CD4-positive, alpha-beta T cell treated with Interleukin-17A for 1 hour (primary cell): ENCODE results near the gene ZNF324B.
A peak's percentile ranks its signal among the peaks of the same experiment; 100 is the strongest.
"Not testable (repeated sequence)": the region's sequence is repeated elsewhere in the genome, so short reads cannot be mapped to it uniquely, and the experiment has no call there.

Source experiments
- DNase-seq: peaks from one replicate; pipeline ENCODE4 v3.0.0-alpha.2; 2020

ZNF324B gene

DNA sequence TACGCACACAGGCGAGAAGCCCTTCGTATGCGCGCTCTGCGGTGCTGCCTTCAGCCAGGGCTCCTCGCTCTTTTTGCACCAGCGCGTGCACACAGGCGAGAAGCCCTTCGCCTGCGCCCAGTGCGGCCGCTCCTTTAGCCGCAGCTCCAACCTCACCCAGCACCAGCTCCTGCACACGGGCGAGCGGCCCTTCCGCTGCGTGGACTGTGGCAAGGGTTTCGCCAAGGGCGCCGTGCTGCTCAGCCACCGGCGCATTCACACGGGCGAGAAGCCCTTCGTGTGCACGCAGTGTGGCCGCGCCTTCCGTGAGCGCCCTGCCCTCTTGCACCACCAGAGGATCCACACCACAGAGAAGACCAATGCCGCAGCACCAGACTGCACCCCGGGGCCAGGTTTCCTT lies 4.7 kb downstream of the ZNF324B start:
- DNase-seq = no peak

DNA sequence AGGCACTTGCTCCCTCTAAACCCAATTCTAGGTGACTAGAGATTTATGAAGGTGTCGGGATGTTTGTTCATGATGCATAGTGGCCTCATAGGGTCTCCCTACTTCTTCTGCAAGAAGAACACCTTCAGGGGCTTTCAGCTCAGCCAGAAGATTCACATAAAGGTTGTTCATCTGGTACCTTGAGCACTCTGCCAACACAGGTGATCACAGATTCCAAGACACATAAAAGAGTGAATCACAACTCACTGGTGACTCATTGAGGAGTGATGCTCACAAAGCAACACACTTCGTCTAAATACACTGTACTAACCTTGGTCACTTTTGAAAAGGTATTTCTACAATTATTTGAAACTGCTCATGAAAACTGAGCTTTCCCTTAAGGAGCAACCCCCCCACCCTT lies 8.6 kb downstream of the ZNF324B start:
- DNase-seq = no peak

DNA sequence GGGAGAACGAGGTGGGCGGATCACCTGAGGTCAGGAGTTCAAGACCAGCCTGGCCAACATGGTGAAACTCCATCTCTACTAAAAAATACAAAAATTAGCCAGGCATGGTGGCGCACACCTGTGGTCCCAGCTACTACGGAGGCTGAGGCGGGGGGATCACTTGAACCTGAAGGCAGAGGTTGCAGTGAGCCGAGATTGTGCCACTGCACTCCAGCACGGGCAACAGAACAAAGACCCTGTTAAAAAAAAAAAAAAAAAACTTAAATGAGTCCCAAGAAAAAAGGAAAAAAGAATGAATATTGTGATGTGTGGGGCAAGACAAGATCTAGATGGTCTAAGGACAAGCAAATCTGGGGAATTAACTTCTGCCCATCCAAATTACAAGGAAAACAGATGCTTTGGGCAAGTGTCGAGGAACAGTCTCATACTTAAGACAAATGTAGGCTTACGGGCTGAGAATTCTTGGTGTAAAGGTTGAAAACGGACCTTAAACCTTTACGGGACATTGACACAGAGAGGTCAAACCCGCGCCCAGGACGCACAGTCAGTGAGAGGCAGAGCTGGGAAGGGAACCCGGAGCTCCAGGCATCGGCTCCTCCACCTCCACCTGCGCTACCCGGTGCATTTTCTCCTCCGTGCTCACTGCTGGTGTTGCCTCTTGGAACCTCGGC lies 14.8 kb downstream of the ZNF324B start:
- no peak for DNase-seq

DNA sequence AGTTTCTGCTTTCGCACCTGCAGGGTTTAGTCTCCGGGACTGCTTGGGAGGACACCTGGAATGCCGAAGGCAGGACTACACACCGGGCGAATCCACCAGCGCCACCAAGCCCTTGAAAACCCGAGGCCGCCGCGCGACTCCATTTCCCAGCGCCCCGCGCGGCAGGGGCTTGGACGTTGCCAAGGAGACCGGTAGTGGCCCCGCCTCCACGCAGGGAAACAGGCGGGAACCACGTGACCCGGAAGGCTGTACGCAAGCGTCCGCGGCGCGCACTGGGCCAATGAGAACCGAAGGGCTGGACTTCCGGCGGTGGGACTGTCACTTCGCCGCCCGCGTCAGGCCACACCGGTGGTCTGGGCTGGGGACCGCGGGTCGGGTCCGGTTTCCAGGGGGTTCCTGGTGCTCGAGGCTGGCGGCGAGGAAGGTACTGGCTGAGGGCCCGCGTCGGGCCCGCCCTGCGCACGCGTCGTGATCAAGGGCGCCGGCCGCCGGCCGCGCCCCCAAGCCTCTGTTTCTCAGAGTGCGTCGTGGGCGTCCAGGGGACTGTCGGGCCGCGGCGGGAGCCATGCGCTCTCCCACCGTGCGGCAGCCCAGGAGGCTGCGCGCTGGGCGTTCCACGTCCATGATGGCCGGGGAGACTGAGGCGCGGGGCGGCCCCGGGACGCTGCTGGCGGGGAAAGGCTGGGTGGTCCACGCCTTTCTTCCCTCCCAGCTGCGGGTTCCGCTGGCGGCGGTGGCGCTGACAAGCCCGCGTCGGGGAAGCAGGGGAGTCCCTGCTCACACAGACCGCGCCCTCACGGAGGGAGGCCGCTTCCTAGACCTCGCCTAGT lies 15.6 kb downstream of the ZNF324B start, which contains the start of gene ZNF324:
Gene ZNF324 (plus strand): TSS at position 321 of the 830 bp plus-strand sequence. CDS start 2,106 bp downstream, outside the sequence.
- peak; percentile 96 for DNase-seq

DNA sequence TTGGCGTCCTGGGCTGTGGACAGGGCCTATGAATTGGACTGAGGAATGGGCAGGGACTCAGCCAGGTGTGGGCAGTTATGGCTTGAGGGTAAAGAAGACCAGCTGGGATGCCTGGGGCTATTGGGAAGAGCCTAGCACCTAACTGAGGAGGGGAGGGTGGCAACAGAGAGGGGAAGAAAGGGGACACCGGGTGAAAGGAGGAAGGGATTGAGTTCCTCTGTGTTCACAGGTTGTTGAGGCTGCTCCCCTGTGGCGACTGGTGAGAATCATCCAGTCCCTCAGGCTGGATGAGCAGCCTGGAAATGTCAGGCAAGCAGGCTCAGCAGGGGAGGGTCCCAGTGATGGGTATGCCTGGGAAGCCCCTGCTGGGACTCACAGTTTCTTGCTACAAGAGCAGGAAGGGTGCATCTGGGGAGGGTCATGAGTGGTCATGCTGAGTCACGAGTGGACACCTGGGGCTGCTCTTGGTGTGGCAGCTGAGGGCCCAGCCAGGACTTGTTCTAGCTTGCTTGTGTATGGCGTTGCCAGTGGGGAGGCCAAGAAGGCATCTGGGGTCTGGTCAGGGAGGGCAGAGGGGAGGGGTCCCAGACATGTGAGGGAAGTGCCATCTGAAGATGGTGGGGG lies 16.9 kb downstream of the ZNF324B start:
- no peak for DNase-seq

DNA sequence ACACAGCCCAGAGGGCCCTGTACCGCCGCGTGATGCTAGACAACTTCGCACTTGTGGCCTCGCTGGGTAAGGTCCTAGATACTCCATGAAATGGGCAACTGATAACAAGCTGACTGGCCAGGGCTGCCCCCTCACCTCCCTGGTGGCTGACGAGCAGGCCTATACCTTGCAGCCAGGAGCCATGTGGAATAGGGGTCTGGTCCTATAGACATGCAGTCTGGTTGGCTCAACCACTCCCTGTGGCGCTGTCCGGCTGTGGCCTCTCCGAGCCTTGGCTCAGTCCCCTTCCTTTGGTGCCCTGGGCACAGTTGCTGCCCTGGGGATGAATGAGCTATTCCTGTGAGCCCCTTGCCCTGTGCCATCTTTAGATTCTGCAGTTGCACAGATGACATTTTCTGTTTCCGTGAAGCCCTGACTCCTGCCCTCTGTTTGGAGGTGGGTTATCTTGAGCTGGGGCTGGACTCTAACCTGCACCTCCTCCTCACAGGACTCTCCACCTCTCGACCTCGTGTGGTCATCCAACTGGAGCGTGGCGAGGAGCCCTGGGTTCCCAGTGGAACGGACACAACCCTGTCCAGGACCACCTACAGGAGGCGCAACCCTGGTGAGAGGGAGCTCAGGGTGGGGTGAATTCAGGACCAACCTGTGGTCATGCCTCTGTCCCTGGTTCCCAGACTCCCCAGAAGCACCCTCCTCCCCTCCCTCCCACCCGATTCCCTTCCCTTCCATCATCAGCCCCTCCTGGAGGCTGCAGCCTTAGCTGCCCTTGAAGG lies 18.0 kb downstream of the ZNF324B start:
- DNase-seq = no peak

DNA sequence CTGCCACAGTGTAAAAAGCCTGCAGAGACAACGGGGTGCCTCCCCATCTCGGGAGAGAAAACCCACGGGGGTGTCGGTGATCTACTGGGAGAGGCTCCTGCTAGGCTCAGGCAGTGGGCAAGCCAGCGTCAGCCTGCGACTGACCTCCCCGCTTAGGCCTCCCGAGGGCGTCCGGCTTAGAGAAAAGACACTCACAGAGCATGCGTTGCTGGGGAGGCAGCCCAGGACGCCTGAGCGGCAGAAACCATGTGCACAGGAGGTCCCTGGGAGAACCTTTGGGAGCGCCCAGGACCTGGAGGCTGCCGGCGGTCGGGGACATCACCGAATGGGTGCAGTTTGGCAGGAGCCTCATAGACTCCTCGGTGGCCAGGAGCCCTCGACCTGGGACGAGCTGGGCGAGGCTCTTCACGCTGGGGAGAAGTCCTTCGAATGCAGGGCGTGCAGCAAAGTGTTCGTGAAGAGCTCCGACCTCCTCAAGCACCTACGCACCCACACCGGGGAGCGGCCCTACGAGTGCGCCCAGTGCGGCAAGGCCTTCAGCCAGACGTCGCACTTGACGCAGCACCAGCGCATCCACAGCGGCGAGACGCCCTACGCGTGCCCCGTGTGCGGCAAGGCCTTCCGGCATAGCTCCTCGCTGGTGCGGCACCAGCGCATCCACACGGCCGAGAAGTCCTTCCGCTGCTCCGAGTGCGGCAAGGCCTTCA lies 19.6 kb downstream of the ZNF324B start:
- DNase-seq = not testable (repeated sequence)

DNA sequence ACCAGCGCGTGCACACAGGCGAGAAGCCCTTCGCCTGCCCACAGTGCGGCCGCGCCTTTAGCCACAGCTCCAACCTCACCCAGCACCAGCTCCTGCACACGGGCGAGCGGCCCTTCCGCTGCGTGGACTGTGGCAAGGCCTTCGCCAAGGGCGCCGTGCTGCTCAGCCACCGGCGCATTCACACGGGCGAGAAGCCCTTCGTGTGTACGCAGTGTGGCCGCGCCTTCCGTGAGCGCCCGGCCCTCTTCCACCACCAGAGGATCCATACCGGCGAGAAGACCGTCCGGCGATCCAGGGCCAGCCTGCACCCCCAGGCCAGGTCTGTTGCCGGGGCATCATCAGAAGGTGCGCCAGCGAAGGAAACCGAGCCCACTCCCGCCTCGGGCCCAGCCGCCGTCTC lies 20.3 kb downstream of the ZNF324B start:
- DNase-seq = no peak

DNA sequence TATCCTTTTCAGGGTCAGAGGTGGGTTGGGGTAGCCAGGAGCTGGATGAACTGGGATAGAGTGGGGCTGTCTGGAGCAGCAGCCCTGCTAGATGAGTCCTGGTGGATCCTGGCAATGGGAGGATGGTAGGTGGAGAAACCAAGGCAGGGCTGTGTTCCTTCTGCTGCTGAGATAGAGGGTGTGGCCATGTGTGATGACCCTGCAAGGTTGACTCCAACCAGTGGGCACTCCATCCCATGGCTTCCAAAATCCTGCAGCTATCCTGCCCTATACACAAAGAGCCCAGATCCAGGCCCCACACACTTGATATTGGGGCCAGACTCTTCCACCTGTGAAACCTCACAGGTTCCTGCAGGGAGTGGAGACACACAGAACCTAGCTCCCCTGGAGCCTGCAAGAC lies 22.4 kb downstream of the ZNF324B start:
- DNase-seq = no peak

DNA sequence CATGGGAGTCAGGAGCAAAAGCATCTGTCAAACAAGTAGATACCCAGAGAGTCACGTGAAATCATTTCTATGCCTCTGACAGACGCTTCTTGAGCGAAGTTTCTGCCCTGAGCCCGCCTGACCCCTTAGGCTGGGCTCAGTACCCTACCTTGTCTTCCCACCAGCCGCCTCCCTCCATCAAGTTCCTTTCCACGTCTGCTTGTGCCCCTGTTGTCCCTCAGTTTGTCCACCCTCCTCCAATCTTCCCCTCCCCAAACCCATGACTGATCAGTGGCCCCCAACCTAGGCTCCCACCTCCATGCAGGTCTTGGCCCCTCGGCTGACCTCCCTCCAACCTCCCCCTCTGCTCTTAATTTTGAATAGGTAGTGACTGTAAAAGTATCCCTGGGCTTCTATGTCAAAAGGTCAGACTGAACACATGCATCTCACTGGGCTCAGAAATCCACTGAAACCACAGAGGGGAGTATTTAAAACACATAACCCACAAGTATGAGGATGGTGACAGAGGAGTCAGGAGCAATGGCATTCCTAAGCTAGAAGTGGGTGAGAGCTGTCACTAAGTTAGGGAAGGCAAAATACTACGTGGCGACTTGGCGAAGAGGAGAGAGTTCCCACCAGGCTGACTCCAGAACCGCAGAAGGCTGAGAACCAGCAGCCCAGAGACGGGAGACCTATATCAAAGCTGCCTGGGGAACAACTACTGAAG lies 23.0 kb downstream of the ZNF324B start:
- DNase-seq = no peak

DNA sequence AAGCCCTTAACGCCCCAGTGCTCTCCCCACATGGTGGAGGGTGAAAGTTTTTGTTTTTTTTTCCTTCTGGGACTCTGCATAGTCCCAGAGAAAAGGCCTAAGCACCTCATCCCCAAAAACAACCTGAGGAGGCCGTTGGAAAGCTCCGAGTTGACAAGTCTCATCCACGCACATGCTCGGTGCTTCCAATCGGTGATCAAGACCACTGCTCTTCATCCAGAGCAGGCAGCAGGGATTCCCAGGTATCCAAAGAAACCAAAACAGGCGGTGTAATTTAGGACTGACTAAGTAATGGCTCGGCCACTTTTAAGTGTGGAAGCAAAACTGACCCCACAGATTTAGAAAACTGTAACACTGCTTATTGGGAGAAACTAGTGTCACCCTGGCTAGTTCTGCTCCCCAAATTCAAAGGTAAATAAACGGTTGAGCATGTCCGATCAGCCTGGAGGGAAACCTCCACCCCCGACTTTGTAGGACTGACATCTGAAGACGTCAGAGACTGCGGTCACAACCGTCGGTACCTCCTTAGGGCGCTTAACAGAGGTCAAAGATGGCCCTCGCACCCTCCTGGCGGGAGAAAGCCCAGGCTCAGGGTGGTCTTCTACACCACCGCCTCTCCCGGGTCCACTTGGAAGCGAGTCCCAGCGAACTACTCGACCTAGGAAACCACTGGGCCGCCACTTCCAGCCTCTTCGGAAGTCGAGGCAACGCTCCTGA lies 23.7 kb downstream of the ZNF324B start:
- DNase-seq = no peak

DNA sequence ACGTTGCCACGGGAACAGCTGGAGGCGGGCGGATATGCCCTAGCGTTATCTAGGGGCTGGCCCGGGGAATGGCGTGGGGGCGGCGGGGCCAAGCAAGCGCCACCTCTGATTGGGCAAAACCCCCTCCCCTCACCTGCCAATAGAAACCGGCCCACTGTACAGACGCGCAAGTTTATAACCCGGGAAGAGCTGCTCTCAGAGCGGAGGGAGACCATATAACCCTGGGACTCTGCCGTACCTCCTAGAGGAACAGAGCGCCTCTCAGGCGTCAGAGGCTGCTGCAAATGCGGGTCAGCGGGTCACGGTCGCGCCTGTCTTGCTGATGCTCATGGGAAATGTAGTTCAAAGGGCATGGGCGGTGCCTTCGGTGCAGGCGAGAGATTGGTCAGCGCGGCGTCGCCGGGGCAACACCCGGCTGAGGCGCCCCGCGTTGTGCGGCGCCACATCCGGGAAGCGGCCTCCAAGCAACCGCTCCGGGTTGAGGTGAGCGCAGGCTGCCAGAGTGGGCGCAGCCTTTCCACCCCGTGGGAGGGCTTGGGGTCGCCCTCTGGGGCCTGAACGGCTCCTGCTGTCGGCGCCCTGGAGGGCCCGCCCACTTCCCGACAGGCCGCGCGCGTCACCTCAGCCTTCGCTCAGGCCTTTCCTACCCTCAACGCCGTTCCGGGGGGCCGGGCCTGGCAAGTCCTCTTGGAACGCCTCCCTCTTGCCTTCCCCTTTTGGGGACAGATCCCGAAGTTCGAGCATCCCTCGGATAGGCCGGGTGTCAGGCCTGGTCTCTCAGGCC lies 24.5 kb downstream of the ZNF324B start, which contains the start of gene ZNF446:
Gene ZNF446 (plus strand): TSS at position 639 of the 784 bp plus-strand sequence. CDS start 867 bp downstream, outside the sequence.
- DNase-seq = peak; percentile 97

DNA sequence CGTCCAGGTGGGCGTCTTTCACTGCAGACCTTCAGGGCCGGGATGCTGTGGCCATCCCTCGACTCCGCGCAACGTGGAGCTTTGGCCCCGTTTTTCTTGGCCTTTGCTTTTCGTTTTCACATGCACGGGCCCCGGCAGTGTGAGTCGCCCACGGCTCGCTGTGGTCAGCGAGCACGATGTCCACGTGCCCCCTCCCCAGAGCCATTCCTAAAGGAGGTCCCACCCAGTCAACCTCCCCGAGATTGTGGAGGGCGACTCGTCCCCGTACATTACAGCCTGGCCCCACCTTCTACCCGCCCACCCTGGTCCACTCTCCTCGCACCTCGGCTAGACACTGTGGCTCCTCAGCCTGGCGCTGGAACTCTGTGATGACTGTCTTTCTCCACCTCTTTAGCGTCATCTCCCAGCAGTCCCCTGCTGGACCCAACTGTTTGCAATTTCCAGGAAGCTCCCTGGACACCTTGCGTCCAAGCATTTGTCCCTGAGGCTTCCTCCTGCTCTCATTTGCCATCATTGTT lies 25.1 kb downstream of the ZNF324B start:
- DNase-seq = no peak

DNA sequence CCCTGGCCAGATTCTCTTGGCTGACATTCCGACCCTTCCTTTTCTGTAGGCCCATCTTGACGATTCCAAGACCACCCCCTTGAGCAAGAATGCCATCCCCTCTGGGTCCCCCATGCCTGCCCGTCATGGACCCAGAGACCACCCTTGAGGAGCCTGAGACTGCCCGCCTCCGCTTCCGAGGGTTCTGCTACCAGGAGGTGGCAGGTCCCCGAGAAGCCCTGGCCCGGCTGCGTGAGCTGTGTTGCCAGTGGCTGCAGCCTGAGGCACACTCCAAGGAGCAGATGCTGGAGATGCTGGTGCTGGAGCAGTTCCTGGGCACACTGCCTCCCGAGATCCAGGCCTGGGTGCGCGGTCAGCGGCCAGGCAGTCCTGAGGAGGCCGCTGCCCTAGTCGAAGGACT lies 25.7 kb downstream of the ZNF324B start:
- no peak for DNase-seq

DNA sequence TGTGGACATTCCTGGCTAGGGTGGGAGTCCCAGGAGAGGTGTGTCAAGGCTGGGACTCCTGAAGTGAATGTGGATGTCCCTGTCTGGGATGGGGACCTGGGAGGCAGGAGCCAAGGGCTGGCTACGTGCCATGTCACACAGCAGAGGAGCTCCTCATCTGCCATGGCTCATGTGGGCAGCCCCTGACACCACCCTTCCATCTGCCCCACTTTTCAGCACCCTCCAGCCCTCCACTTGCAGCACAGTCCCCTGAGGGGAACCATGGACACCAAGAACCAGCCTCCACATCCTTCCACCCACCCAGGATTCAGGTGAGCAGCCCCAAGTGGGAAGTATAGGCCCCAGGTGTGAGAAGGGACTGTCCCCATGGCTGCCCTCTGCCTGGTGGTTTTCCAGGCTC lies 26.4 kb downstream of the ZNF324B start:
- no peak for DNase-seq

DNA sequence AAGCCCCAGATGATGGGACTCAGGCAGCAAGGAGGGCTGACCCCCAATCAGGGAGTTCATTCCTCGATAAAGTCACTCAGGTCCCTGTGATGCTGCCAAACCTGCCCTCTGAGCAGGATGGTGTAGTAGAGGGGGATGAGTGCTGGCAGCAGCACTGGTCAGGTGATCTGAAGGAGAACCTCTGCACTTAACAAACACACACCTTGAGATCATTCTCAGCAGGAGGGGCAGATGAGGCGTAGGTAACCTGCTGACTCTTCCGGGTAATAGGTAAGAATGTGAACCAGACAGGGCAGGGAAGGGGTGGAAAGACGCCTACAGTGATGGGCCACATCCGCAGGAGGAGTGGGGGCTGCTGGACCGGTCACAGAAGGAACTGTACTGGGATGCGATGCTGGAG lies 27.9 kb downstream of the ZNF324B start:
- no peak for DNase-seq

DNA sequence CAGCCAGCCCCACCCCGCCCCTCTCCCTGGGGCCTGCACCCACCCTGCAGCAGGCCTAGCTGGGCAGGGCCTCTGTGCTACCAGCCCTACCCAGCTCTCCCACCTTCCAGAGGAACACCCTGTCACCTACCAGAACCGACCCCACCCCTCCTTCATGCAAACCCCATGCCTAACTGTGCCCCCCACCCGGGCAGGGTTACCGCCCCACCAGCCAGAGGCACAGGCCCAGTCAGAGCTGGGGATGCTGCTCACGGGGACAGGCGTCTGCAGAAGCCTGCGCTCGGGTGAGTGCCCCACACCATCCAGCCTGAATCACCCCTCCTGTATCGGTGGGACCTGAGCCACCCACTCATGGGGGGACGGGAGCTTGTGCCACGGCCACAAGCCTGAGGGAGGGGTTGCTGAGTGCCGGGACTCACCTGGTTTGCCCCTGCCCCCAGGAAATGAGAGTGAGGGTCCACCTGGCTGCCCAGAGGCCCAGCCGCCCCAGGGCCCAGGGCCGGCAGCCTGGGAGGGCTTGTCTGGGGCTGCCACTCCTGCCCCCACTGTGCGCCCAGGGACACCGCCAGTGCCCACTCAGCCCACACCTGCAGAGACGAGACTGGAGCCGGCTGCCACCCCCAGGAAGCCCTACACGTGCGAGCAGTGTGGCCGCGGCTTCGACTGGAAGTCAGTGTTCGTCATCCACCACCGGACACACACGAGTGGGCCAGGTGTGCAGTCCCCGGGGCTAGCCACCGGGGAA lies 28.5 kb downstream of the ZNF324B start:
- DNase-seq = no peak

DNA sequence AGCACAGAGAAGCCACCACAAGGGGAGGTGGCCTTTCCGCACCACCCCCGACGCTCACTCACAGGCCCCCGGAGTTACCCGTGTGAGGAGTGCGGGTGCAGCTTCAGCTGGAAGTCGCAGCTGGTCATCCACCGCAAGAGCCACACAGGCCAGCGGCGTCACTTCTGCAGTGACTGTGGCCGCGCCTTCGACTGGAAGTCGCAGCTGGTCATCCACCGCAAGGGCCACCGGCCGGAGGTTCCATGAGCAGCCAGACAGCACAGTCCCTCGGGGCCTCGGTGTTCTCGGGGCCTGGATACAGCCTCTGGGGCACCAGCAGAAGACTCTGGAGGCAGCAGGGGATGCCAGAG lies 29.0 kb downstream of the ZNF324B start:
- no peak for DNase-seq

DNA sequence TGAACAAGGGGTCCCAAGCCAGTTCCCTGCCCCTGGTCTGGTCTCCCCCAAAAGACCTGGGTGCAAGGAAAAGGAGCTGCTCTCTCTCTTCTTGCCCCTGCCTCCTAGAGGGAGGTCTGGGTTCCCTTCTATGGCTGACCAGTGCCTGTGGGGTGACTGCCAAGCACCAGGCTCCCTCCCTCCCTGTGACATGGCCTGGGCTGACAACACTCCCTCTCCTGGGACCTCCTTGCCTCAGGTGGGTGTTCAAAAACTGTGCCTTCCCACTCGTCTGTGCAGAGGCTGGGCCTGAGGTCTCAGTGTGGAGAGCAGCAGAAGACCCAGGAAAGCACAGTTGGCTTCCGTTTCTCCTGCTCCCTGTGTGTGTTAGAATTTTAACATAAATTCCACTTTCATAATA lies 29.4 kb downstream of the ZNF324B start:
- no peak for DNase-seq
